Adrenal gland (tissue), 12 donors: ENCODE measurements around the gene CCDC116. TPM values are rescaled to one million over a fixed set of nuclear protein-coding genes. Genes with fewer than 3 reads are reported as not detected.

Experiments
- DNase-seq, 7 donors: peaks; one replicate each; pipeline ENCODE4 v3.0.0-alpha.2; 2019 to 2020
- H3K27ac ChIP-seq, 5 donors: fragments of 200-600 bp; sonication (generic) in 4 of 5; 1 replicate in 3 of 5; 2 replicates in 2 of 5; pipeline versions ENCODE4 v1.5.1 to v1.8.0; 2016 to 2020; ENCODE audit warnings: mild to moderate bottlenecking in 1 of 5
- H3K27me3 ChIP-seq: fragments of 200-600 bp; 2 replicates; pipeline ENCODE4 v1.8.0; 2021
- H3K36me3 ChIP-seq, 2 donors: fragments of 200-600 bp; replicated peaks in 1 of 2; 1 replicate in 1 of 2; 2 replicates in 1 of 2; pipeline versions ENCODE4 v1.5.1 to v1.8.0; 2018 to 2022
- H3K4me1 ChIP-seq, 2 donors: fragments of 200-600 bp; replicated peaks in 1 of 2; 1 replicate in 1 of 2; 2 replicates in 1 of 2; pipeline versions ENCODE4 v1.5.1 to v1.8.0; 2018 to 2021
- H3K4me3 ChIP-seq, 4 donors: fragments of 200-600 bp; sonication (generic) in 3 of 4; one replicate each; pipeline ENCODE4 v1.5.1; 2016 to 2018
- H3K9me3 ChIP-seq, 3 donors: fragments of 200-600 bp; sonication (generic) in 1 of 3; replicated peaks in 1 of 3; 1 replicate in 2 of 3; 2 replicates in 1 of 3; pipeline versions ENCODE4 v1.5.1 to v1.8.0; 2016 to 2021
- POLR2A ChIP-seq, 2 donors: fragments of 450-650 bp; IDR thresholded peaks; one replicate each; pipeline ENCODE4 v1.6.1; 2017; ENCODE audit warnings: antibody characterized with exemption in 2 of 2, mild to moderate bottlenecking in 2 of 2, moderate library complexity in 1 of 2
- WGBS, 4 donors: extraction: QIAGEN DNeasy Blood & Tissue Kit in 2 of 4; methylation state at CpG; one replicate each; pipeline versions ENCODE4 v1.1.5 to v1.1.7; 2013 to 2017; 5-methylcytosine and 5-hydroxymethylcytosine counted together
- intact Hi-C, 2 donors: fragments of 100-400 bp; cut with DNase I; formaldehyde crosslinking; loops; one replicate each; pipeline versions ENCODE4 v1.14.1 to v1.15.0; 2022 to 2023
- polyA plus RNA-seq, 3 donors: library from polyadenylated mRNA; stranded (reverse); fragments of 200-250 nt in 2 of 3; fragments of 350-450 nt in 1 of 3; fragmentation: Illumina TruSeq in 1 of 3; extraction: RNeasy Lipid Tissue Mini Kit (QIAGEN cat#74804) in 1 of 3; gene quantifications; one replicate each; pipeline ENCODE4 v1.2.3, GENCODE V29; 2013 to 2014
- total RNA-seq, 9 donors: library from RNA; depleted of rRNA in 4 of 9; stranded (reverse); fragments of >200 nt in 4 of 9; fragments of 120-200 nt in 1 of 9; fragmentation: NEBNext Ultra II Directional in 1 of 9; extraction: Animal tissue kit (Norgen Biotek cat#: 25700) in 1 of 9; gene quantifications; one replicate each; pipeline versions ENCODE4 v1.1.0 to v1.2.4, GENCODE V29; 2013 to 2023
- TF ChIP-seq, protein P1 (sequence below), 6 experiments: fragments of 450-650 bp in 4 of 6; fragments of 200-600 bp in 2 of 6; sonication (generic) in 1 of 6; IDR thresholded peaks; 1 replicate in 5 of 6; 2 replicates in 1 of 6; pipeline versions ENCODE4 v1.5.1 to v1.8.0; 2016 to 2021; ENCODE audit warnings: antibody characterized with exemption in 6 of 6, mild to moderate bottlenecking in 2 of 6, moderate library complexity in 1 of 6
- donor health status: healthy with polysubstance abuse.
- donor health status: Bipolar disorder and iron deficiency.
- donor health status: DM: yes; HTN: yes; CAD: no.
- donor health status: DM: no; HTN: no; CAD: no.
- donor health status: DM: no; HTN: no; CAD: no.
- donor health status: DM: yes; HTN: yes; CAD: no.

CCDC116 gene
- total and polyA plus RNA-seq, 12 donors: 0.19 to 1.9 (median 0.35) TPM; not detected in 3

DNA sequence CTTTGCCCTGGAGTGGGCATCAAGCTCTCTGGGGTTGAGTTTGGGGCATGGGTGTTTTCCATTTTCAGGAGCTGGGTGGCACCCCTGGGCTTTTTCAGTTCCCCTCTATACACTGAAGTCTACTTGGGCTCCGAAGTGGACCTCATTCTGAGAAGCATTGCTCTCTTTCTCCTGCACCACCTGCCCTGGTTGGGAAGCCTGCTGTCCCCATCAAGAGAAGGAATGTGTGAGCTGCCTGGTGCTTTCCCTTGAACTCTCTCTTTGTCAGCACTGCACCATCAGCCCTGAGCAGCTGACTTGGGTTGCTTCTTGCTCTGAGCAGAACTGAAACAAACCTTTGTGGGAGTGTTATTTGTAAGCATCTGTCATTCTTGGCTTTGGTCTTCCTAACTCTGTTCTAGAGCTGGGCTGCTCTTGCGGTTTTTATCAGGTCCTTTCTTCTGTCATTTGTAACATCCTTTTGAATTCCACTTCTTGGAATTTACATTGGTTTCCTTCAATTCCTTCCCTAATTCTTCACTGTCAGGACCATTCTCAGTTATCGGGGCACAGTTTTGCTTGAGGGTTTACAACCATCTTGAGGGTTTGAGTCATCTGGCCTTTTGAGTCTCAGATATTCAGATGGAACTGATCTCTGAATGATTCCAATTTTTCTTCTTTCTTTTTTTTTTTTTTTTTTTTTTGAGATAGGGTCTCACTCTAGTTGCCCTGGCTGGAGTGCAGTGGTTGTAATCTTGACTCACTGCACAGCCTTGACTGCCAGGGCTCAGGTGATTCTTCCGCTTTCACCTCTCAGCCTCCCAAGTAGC is 44.6 kb upstream of the CCDC116 start:
- WGBS, 4 donors: 59 to 70% (median 64%) methylated on average over 4 of the region's 4 CpGs
- intact Hi-C loops: no loop called here
- TF ChIP-seq, protein P1, sequence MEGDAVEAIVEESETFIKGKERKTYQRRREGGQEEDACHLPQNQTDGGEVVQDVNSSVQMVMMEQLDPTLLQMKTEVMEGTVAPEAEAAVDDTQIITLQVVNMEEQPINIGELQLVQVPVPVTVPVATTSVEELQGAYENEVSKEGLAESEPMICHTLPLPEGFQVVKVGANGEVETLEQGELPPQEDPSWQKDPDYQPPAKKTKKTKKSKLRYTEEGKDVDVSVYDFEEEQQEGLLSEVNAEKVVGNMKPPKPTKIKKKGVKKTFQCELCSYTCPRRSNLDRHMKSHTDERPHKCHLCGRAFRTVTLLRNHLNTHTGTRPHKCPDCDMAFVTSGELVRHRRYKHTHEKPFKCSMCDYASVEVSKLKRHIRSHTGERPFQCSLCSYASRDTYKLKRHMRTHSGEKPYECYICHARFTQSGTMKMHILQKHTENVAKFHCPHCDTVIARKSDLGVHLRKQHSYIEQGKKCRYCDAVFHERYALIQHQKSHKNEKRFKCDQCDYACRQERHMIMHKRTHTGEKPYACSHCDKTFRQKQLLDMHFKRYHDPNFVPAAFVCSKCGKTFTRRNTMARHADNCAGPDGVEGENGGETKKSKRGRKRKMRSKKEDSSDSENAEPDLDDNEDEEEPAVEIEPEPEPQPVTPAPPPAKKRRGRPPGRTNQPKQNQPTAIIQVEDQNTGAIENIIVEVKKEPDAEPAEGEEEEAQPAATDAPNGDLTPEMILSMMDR (IDR thresholded peaks at IDR 0.05): no peak
- TF ChIP-seq POLR2A (IDR thresholded peaks at IDR 0.05): no peak
- no peak overlapping the region for H3K27ac ChIP-seq
- H3K4me1 ChIP-seq: peaks cover 10 to 37% of the 10 kb centered on the region in 2 donors
- no peaks in the 10 kb centered on the region for H3K27me3 ChIP-seq
- H3K36me3 ChIP-seq: peaks cover 0 to 3% of the 10 kb centered on the region in 2 donors
- no peaks in the 10 kb centered on the region for H3K9me3 ChIP-seq
- DNase-seq: peak in 1 of 7 donors; percentile 20
- no peak overlapping the region for H3K4me3 ChIP-seq

DNA sequence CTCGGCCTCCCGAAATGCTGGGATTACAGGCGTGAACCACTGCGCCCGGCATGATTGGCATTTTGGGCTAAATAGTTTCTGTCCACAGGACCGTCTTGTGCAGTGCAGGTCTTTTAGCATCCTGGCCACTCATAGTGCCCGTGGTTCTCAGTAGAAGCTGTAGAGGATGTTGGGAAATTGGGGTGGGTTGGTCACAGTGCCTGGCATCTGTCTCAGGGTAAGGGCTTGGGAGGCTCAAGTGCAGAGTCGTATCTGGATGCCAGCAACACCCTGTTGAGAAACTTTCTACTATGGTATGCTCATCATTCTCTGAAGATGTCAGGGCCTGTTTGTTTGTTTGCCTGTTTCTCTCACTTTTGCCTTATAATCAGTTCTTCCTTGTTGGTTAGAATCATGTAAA is 43.2 kb upstream of the CCDC116 start:
- no peak for DNase-seq
- peaks cover 10 to 38% of the 10 kb centered on the region in 2 donors for H3K4me1 ChIP-seq
- H3K36me3 ChIP-seq: peaks cover 0 to 17% of the 10 kb centered on the region in 2 donors
- intact Hi-C loops: no loop called here
- no peaks in the 10 kb centered on the region for H3K27me3 ChIP-seq
- no peaks in the 10 kb centered on the region for H3K9me3 ChIP-seq
- H3K4me3 ChIP-seq: no peak overlapping the region
- no peak overlapping the region for H3K27ac ChIP-seq
- no peak for TF ChIP-seq POLR2A (IDR thresholded peaks at IDR 0.05)
- TF ChIP-seq, protein P1 (IDR thresholded peaks at IDR 0.05): no peak
- WGBS, 4 donors: 88 to 96% (median 91%) methylated on average over 8 of the region's 8 CpGs

DNA sequence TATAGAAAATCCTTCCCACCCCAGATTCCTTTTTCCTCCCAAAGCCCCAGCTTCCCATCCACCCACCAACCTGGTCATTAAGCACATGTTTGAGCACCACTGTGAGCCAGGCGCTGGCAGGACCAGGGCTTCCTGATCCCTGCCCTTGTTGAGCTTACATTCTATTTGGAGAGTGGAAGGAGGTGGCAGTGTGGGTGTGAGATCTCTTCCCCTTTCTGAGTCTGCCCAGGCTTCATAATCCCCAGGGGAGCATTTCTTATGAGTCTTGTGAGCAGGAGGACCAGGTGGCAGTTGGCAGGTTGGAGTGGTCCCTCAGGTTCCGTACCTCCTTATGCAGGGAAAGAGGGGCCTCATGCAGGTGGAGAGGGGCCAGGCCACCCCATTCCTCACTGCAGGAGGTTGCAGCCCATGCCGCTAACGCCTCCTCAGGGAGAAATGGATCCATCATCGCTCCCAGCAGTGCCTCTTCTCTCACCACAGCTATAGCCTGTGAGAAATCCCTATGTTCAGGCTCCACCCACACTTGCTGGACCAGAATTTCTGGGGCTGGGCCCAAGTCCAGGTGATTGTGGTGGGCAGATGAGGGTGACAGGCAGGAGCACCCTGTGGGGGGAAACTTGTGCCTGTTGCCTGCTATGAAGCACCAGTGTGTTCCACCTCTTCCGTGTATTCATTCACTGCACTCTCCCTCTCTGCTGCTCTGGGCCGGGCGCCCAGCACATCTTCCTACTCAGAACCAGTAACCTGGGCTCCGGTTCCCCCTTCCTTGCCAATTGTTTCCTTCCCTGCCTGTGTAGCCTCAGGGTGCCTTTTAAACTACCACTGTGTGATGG is 41.5 kb upstream of the CCDC116 start:
- no peaks in the 10 kb centered on the region for H3K9me3 ChIP-seq
- DNase-seq: no peak
- no peak overlapping the region for H3K27ac ChIP-seq
- intact Hi-C loops: no loop called here
- peaks cover 0 to 32% of the 10 kb centered on the region in 2 donors for H3K36me3 ChIP-seq
- WGBS, 4 donors: 82 to 90% (median 85%) methylated on average over 8 to 9 of the region's 9 CpGs
- H3K27me3 ChIP-seq: no peaks in the 10 kb centered on the region
- no peak for TF ChIP-seq POLR2A (IDR thresholded peaks at IDR 0.05)
- TF ChIP-seq, protein P1 (IDR thresholded peaks at IDR 0.05): no peak
- no peak overlapping the region for H3K4me3 ChIP-seq
- peaks cover 10 to 38% of the 10 kb centered on the region in 2 donors for H3K4me1 ChIP-seq

DNA sequence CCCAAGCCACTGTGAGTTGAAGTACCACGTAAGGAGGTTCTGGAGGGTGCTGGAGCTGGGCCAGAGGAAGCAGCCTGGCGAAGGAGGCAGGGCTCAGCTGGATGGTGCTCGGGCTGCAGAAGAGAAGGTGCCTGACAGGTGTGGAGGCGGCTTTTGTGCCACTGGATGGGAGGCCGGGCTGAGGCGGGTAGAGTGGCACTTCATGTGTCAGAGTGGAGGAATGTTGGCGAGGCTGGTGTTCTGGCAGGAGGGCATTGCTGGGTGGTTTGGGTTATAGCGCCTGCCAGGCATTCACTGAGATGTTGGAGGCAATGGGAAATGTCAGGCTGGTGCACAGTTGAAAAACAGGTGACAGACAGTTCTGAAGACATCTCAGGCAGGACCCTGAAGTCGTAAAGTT is 40.9 kb upstream of the CCDC116 start:
- intact Hi-C loops: no loop called here

More for the DNA sequence above, 40.9 kb upstream of the CCDC116 start:
- DNase-seq: no peak
- Histone ChIP-seq H3K4me3 (no peak overlapping the region), H3K9me3 (no peaks in the 10 kb centered on the region), H3K27ac (no peak overlapping the region), H3K27me3 (no peaks in the 10 kb centered on the region), H3K4me1 (peaks cover 10 to 38% of the 10 kb centered on the region in 2 donors), H3K36me3 (peaks cover 0 to 32% of the 10 kb centered on the region in 2 donors)
- 81 to 91% (median 87%) methylated on average over 9 of the region's 9 CpGs for WGBS, 4 donors
- TF ChIP-seq POLR2A (IDR thresholded peaks at IDR 0.05): no peak
- TF ChIP-seq, protein P1 (IDR thresholded peaks at IDR 0.05): no peak
